GM23338 (cell line): ENCODE measurements around the gene TMEM143. TPM values are rescaled to one million over a fixed set of nuclear protein-coding genes. Genes with fewer than 3 reads are reported as not detected.

Experiments used
- ATAC-seq: fragments of 200-7000 bp; cut with Tn5 transposase; 3 replicates; pipeline ENCODE4 v1.9.1; 2020
- DNase-seq: peaks from one replicate; pipeline ENCODE4 v3.0.0-alpha.2; 2015; ENCODE audit warnings: low spot score
- H2AFZ ChIP-seq: fragments of 200-600 bp; sonication (generic); 2 replicates; pipeline ENCODE4 v1.8.0; 2016; ENCODE audit warnings: antibody characterized with exemption, mild to moderate bottlenecking, moderate library complexity
- H3F3A ChIP-seq: fragments of 200-600 bp; sonication (generic); replicated peaks from 2 replicates; pipeline ENCODE4 v1.8.0; 2017; ENCODE audit warnings: antibody characterized with exemption, mixed run types, low read depth
- H3K27ac ChIP-seq: fragments of 200-600 bp; sonication (generic); 2 replicates; pipeline ENCODE4 v1.6.1; 2016; ENCODE audit warnings: low read depth
- H3K27me3 ChIP-seq: fragments of 200-600 bp; sonication (generic); 2 replicates; pipeline ENCODE4 v1.8.0; 2016; ENCODE audit warnings: mild to moderate bottlenecking, mixed run types, moderate library complexity; ENCODE audit not compliant: insufficient read depth
- H3K36me3 ChIP-seq: fragments of 200-600 bp; sonication (generic); 2 replicates; pipeline ENCODE4 v1.8.0; 2016; ENCODE audit warnings: mild to moderate bottlenecking; ENCODE audit not compliant: insufficient read depth
- H3K4me1 ChIP-seq: fragments of 200-600 bp; sonication (generic); 2 replicates; pipeline ENCODE4 v1.8.0; 2016; ENCODE audit warnings: mild to moderate bottlenecking, moderate library complexity; ENCODE audit not compliant: insufficient read depth
- H3K4me2 ChIP-seq: fragments of 200-600 bp; sonication (generic); 2 replicates; pipeline ENCODE4 v1.7.1; 2017; ENCODE audit warnings: mixed run types
- H3K4me3 ChIP-seq: fragments of 200-600 bp; sonication (generic); 2 replicates; pipeline ENCODE4 v1.6.1; 2016; ENCODE audit warnings: mixed run types
- H3K79me2 ChIP-seq: fragments of 200-600 bp; sonication (generic); replicated peaks from 2 replicates; pipeline ENCODE4 v1.8.0; 2017; ENCODE audit warnings: mild to moderate bottlenecking; ENCODE audit not compliant: insufficient read depth
- H3K9me2 ChIP-seq: fragments of 200-600 bp; sonication (generic); 2 replicates; pipeline ENCODE4 v1.8.0; 2017; ENCODE audit not compliant: insufficient read depth
- H4K20me1 ChIP-seq: fragments of 200-600 bp; sonication (generic); replicated peaks from 2 replicates; pipeline ENCODE4 v1.8.0; 2017; ENCODE audit warnings: mild to moderate bottlenecking; ENCODE audit not compliant: insufficient read depth
- H3K27ac Mint-ChIP-seq: 2 replicates; pipeline ENCODE4 v1.8.0; 2020; ENCODE audit warnings: inconsistent platforms, mild to moderate bottlenecking, moderate library complexity, mixed read lengths
- H3K27me3 Mint-ChIP-seq: 3 replicates; pipeline ENCODE4 v1.8.0; 2022; ENCODE audit warnings: low read depth, mild to moderate bottlenecking, moderate library complexity, mixed read lengths, inconsistent platforms; ENCODE audit not compliant: insufficient read depth, poor library complexity
- H3K36me3 Mint-ChIP-seq: 3 replicates; pipeline ENCODE4 v1.8.0; 2021; ENCODE audit warnings: low read depth, mild to moderate bottlenecking, inconsistent platforms, moderate library complexity, mixed read lengths
- H3K4me1 Mint-ChIP-seq: 3 replicates; pipeline ENCODE4 v1.8.0; 2020; ENCODE audit warnings: mild to moderate bottlenecking, inconsistent platforms, mixed read lengths
- H3K4me3 Mint-ChIP-seq: 3 replicates; pipeline ENCODE4 v1.8.0; 2021; ENCODE audit warnings: moderate library complexity, mild to moderate bottlenecking, inconsistent platforms, mixed read lengths
- H3K9me3 Mint-ChIP-seq: 3 replicates; pipeline ENCODE4 v1.8.0; 2020; ENCODE audit warnings: moderate library complexity, mild to moderate bottlenecking, inconsistent platforms, mixed read lengths
- ETS1 ChIP-seq: IDR thresholded peaks from 2 replicates; pipeline ENCODE4 v1.6.1; 2016; ENCODE audit warnings: antibody characterized with exemption
- EZH2 ChIP-seq: fragments of 200-600 bp; sonication (generic); IDR thresholded peaks from one replicate; pipeline ENCODE4 v1.8.0; 2017; ENCODE audit warnings: antibody characterized with exemption, mild to moderate bottlenecking, low read depth; ENCODE audit not compliant: unreplicated experiment
- POLR2AphosphoS5 ChIP-seq: IDR thresholded peaks from 2 replicates; pipeline ENCODE4 v1.6.1; 2016; ENCODE audit warnings: antibody characterized with exemption, low read depth
- ZNF331 ChIP-seq: fragments of 250-450 bp; sonication (Bioruptor Pico); IDR thresholded peaks from 2 replicates; pipeline ENCODE4 v1.5.0; 2020; ENCODE audit warnings: low read depth, mild to moderate bottlenecking, moderate library complexity
- polyA plus RNA-seq: library from polyadenylated mRNA; unstranded; fragments of >200 nt; fragmentation: Nextera tagmentation; extraction: Ambion mirVana; gene quantifications from 2 replicates; pipeline ENCODE4 v1.2.1, GENCODE V29; 2016
- total RNA-seq: library from RNA; depleted of rRNA; stranded (reverse); fragments of >200 nt; shearing (Covaris generic); gene quantifications from 2 replicates; pipeline ENCODE4 v1.2.3, GENCODE V29; 2014
- TF ChIP-seq, protein P1 (sequence below): fragments of 250-450 bp; sonication (Bioruptor Pico); IDR thresholded peaks from 2 replicates; pipeline ENCODE4 v1.5.0; 2020; ENCODE audit warnings: mild to moderate bottlenecking, moderate library complexity

The TMEM143 gene
- total and polyA plus RNA-seq, 2 experiments from 2014 or later, result 12.8 to 15.0 TPM

DNA sequence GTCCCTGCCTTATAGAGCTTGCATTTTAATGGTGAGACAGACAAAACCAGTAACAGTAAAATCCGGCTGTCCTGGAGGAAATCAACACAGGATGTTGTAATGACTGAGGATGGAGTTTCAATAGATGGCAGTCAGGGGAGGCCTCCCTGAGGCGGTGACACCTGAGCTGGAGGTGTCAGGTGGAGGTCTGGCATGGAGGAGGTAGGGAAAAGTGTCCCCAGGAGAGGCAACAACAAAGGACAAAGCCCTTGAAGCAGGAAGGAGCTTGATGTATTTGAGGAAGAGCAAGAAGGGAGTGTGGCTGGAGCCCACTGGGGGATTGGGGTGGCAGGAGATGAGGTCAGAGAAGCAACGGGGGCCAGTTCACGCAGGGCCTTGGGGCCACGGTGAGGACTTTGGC lies 37.5 kb upstream of the TMEM143 start:
- H3K9me2 ChIP-seq, result no peaks in the 10 kb centered on the region
- peaks cover 55% of the 10 kb centered on the region for H3K4me1 ChIP-seq
- H2AFZ ChIP-seq, result no peak overlapping the region
- peaks cover 10% of the 10 kb centered on the region; the same call in 2 of the 3 replicates for H3K36me3 Mint-ChIP-seq
- H3K4me3 Mint-ChIP-seq, result peak overlapping the region; percentile 13; the same call in 2 of the 3 replicates
- H3K27ac ChIP-seq, result peak overlapping the region; percentile 98
- peaks cover 20% of the 10 kb centered on the region for H3K27me3 ChIP-seq
- H3K36me3 ChIP-seq, result no peaks in the 10 kb centered on the region
- peak overlapping the region; percentile 17 for H3K4me2 ChIP-seq
- H3F3A ChIP-seq, result peaks cover 26% of the 10 kb centered on the region
- ATAC-seq, result no peak
- peak; percentile 37; the same call in 1 of the 2 replicates for TF ChIP-seq POLR2AphosphoS5
- no peak for TF ChIP-seq EZH2
- TF ChIP-seq ETS1, result peak; percentile 60; the same call in 1 of the 2 replicates
- H4K20me1 ChIP-seq, result no peaks in the 10 kb centered on the region
- H3K4me1 Mint-ChIP-seq, result peaks cover 54% of the 10 kb centered on the region
- H3K79me2 ChIP-seq, result peaks cover 3% of the 10 kb centered on the region
- H3K9me3 Mint-ChIP-seq, result peaks cover 5% of the 10 kb centered on the region; the same call in 2 of the 3 replicates
- peaks cover 30% of the 10 kb centered on the region for H3K27me3 Mint-ChIP-seq
- peak overlapping the region; percentile 99 for H3K27ac Mint-ChIP-seq
- peak; percentile 81 for DNase-seq
- H3K4me3 ChIP-seq, result peak overlapping the region; percentile 3; the same call in 1 of the 2 replicates

DNA sequence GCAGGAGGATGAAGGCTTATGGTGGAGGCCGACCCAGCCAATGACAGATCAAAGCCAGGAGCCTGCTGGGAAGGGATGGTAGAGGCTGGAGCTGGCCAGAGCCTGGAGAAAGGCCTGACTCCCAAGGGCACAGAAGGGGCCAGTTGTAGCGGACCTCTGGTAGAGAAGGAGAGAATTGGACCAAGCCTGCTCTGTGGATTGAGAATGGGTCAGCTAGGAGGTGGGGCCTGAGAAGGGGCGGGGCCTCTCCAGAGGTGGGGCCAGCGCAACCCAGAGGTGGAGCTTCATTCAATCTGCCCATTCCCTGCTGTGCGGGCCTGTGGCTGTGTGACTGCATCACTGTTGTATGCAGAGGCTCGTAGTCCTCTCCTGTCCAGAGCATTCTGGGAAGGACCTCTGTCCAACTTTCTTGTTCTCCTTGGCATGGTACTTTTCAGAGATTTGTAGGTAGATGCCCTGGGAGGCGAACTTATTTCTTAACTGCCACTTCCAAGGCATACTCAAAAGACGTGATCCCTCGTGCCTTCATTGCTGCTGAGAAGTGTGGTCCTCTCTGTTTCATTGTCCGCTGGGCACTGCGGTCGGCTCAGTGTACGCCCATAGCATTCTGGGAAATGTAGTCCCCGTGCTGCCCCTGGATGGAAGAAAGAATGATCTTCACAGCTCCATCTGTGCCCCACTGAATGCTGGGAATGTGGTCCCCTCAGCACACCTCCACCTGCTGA lies 36.4 kb upstream of the TMEM143 start:
- DNase-seq (peak; percentile 99), ATAC-seq (peak; percentile 69)
- peaks cover 5% of the 10 kb centered on the region; the same call in 2 of the 3 replicates for H3K9me3 Mint-ChIP-seq
- peaks cover 40% of the 10 kb centered on the region for H3K27me3 Mint-ChIP-seq
- H3K36me3 Mint-ChIP-seq, result peaks cover 4% of the 10 kb centered on the region; the same call in 2 of the 3 replicates
- peak overlapping the region; percentile 46 for H3K4me3 ChIP-seq
- peak overlapping the region; percentile 96 for H3K27ac ChIP-seq
- peak overlapping the region; percentile 69 for H3K4me3 Mint-ChIP-seq
- H2AFZ ChIP-seq, result no peak overlapping the region
- no peaks in the 10 kb centered on the region; the same call in 1 of the 2 replicates for H3K79me2 ChIP-seq
- no peaks in the 10 kb centered on the region for H4K20me1 ChIP-seq
- H3K36me3 ChIP-seq, result no peaks in the 10 kb centered on the region
- TF ChIP-seq, protein P1, sequence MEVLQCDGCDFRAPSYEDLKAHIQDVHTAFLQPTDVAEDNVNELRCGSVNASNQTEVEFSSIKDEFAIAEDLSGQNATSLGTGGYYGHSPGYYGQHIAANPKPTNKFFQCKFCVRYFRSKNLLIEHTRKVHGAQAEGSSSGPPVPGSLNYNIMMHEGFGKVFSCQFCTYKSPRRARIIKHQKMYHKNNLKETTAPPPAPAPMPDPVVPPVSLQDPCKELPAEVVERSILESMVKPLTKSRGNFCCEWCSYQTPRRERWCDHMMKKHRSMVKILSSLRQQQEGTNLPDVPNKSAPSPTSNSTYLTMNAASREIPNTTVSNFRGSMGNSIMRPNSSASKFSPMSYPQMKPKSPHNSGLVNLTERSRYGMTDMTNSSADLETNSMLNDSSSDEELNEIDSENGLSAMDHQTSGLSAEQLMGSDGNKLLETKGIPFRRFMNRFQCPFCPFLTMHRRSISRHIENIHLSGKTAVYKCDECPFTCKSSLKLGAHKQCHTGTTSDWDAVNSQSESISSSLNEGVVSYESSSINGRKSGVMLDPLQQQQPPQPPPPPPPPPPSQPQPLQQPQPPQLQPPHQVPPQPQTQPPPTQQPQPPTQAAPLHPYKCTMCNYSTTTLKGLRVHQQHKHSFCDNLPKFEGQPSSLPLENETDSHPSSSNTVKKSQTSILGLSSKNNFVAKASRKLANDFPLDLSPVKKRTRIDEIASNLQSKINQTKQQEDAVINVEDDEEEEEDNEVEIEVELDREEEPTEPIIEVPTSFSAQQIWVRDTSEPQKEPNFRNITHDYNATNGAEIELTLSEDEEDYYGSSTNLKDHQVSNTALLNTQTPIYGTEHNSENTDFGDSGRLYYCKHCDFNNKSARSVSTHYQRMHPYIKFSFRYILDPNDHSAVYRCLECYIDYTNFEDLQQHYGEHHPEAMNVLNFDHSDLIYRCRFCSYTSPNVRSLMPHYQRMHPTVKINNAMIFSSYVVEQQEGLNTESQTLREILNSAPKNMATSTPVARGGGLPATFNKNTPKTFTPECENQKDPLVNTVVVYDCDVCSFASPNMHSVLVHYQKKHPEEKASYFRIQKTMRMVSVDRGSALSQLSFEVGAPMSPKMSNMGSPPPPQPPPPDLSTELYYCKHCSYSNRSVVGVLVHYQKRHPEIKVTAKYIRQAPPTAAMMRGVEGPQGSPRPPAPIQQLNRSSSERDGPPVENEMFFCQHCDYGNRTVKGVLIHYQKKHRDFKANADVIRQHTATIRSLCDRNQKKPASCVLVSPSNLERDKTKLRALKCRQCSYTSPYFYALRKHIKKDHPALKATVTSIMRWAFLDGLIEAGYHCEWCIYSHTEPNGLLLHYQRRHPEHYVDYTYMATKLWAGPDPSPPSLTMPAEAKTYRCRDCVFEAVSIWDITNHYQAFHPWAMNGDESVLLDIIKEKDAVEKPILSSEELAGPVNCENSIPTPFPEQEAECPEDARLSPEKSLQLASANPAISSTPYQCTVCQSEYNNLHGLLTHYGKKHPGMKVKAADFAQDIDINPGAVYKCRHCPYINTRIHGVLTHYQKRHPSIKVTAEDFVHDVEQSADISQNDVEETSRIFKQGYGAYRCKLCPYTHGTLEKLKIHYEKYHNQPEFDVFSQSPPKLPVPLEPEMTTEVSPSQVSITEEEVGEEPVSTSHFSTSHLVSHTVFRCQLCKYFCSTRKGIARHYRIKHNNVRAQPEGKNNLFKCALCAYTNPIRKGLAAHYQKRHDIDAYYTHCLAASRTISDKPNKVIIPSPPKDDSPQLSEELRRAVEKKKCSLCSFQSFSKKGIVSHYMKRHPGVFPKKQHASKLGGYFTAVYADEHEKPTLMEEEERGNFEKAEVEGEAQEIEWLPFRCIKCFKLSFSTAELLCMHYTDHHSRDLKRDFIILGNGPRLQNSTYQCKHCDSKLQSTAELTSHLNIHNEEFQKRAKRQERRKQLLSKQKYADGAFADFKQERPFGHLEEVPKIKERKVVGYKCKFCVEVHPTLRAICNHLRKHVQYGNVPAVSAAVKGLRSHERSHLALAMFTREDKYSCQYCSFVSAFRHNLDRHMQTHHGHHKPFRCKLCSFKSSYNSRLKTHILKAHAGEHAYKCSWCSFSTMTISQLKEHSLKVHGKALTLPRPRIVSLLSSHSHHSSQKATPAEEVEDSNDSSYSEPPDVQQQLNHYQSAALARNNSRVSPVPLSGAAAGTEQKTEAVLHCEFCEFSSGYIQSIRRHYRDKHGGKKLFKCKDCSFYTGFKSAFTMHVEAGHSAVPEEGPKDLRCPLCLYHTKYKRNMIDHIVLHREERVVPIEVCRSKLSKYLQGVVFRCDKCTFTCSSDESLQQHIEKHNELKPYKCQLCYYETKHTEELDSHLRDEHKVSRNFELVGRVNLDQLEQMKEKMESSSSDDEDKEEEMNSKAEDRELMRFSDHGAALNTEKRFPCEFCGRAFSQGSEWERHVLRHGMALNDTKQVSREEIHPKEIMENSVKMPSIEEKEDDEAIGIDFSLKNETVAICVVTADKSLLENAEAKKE, result peak; percentile 93
- TF ChIP-seq ZNF331, result no peak
- TF ChIP-seq POLR2AphosphoS5, result peak; percentile 81
- H3K4me1 ChIP-seq, result peaks cover 59% of the 10 kb centered on the region
- peaks cover 63% of the 10 kb centered on the region for H3K4me1 Mint-ChIP-seq
- H3K27ac Mint-ChIP-seq, result peak overlapping the region; percentile 99
- peaks cover 19% of the 10 kb centered on the region for H3F3A ChIP-seq
- H3K27me3 ChIP-seq, result peaks cover 31% of the 10 kb centered on the region
- peak overlapping the region; percentile 70 for H3K4me2 ChIP-seq
- no peaks in the 10 kb centered on the region for H3K9me2 ChIP-seq
